BLaER1 treated with 17β-estradiol and CSF1 and Interleukin-3, amounts not matched to agents 10 nM and 100 nM (cell line): ENCODE measurements around the gene EPB41L5.
"Not testable (repeated sequence)": the region's sequence is repeated elsewhere in the genome, so short reads cannot be mapped to it uniquely, and the experiment has no call there.

Source experiments
- H3K27ac ChIP-seq, 11 experiments: shearing (Covaris generic); formaldehyde crosslinking; 2 replicates each; pipeline ENCODE4 v1.8.1; 2022
- H3K27me3 ChIP-seq, 11 experiments: shearing (Covaris generic); formaldehyde crosslinking; 2 replicates each; pipeline ENCODE4 v1.8.1; 2022
- H3K36me3 ChIP-seq, 11 experiments: shearing (Covaris generic); formaldehyde crosslinking; 2 replicates each; pipeline ENCODE4 v1.8.1; 2022
- H3K4me1 ChIP-seq, 10 experiments: shearing (Covaris generic); formaldehyde crosslinking; 2 replicates each; pipeline ENCODE4 v1.8.1; 2022
- H3K4me2 ChIP-seq, 11 experiments: shearing (Covaris generic); formaldehyde crosslinking; 2 replicates each; pipeline ENCODE4 v1.8.1; 2022
- H3K4me3 ChIP-seq, 10 experiments: shearing (Covaris generic); formaldehyde crosslinking; 2 replicates each; pipeline ENCODE4 v1.8.1; 2022
- H3K9ac ChIP-seq, 11 experiments: shearing (Covaris generic); formaldehyde crosslinking; 2 replicates each; pipeline ENCODE4 v1.8.1; 2022
- H3K9me3 ChIP-seq, 11 experiments: shearing (Covaris generic); formaldehyde crosslinking; replicated peaks in 1 of 11; 2 replicates each; pipeline ENCODE4 v1.8.1; 2022
- H4K20me1 ChIP-seq, 11 experiments: shearing (Covaris generic); formaldehyde crosslinking; 2 replicates each; pipeline ENCODE4 v1.8.1; 2022
- Cebpa-rat ChIP-seq, 11 experiments: shearing (Covaris generic); IDR thresholded peaks; 2 replicates each; pipeline ENCODE4 v1.8.1; 2022

EPB41L5 gene

GRCh38 chr2:120177001-120177621 is 164.2 kb downstream of the EPB41L5 start:
- H3K4me2 ChIP-seq: peak overlapping the region; percentile 64 to 97 (median 75)
- H4K20me1 ChIP-seq: no peaks in the 10 kb centered on the region
- no peaks in the 10 kb centered on the region for H3K27me3 ChIP-seq
- H3K9me3 ChIP-seq: no peaks in the 10 kb centered on the region
- no peak for TF ChIP-seq Cebpa-rat (IDR thresholded peaks at IDR 0.05)
- no peaks in the 10 kb centered on the region for H3K36me3 ChIP-seq
- peak overlapping the region; percentile 5 to 82 (median 72); a peak in 21 of 22 replicates for H3K27ac ChIP-seq
- peak overlapping the region; percentile 39 to 67 (median 54) for H3K4me3 ChIP-seq
- H3K9ac ChIP-seq: peak overlapping the region; percentile 43 to 75 (median 62); a peak in 20 of 22 replicates
- H3K4me1 ChIP-seq: peaks cover 19 to 44% (median 28%) of the 10 kb centered on the region in 10 experiments

DNA sequence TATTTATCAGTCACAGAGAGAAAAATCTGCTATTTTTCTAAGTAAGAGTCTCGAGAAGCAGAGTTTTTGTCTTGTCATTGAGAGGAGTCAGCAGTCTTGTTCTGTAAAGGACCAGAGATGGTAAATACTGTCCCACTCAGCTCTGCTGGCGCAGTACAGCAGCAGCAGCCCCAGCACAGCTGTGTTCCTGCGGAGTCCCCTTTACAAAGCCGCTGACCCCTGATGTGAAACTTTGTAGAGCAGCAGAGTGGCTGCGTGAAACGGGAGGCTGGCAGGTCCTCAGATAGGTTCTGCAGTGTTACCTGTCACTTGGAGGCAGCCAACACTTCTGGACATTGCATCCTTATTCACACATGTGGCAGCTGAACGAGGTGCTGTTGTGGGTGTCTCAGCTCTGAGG is 165.1 kb downstream of the EPB41L5 start:
- no peak for TF ChIP-seq Cebpa-rat (IDR thresholded peaks at IDR 0.05)
- no peaks in the 10 kb centered on the region for H4K20me1 ChIP-seq
- no peaks in the 10 kb centered on the region for H3K9me3 ChIP-seq
- peak overlapping the region in 4 of 11 experiments; percentile 44 to 75 (median 68); a peak in 3 of 22 replicates for H3K9ac ChIP-seq
- peak overlapping the region; percentile 64 to 97 (median 75); a peak in 21 of 22 replicates for H3K4me2 ChIP-seq
- no peak overlapping the region for H3K4me3 ChIP-seq
- H3K36me3 ChIP-seq: no peaks in the 10 kb centered on the region
- peak overlapping the region in 6 of 11 experiments; percentile 6 to 82 (median 74); a peak in 3 of 22 replicates for H3K27ac ChIP-seq
- H3K4me1 ChIP-seq: peaks cover 19 to 45% (median 29%) of the 10 kb centered on the region in 10 experiments
- H3K27me3 ChIP-seq: no peaks in the 10 kb centered on the region

GRCh38 chr2:120179396-120179795 is 166.5 kb downstream of the EPB41L5 start:
- H3K27ac ChIP-seq: no peak overlapping the region
- no peaks in the 10 kb centered on the region for H3K27me3 ChIP-seq
- H3K9me3 ChIP-seq: no peaks in the 10 kb centered on the region
- H3K9ac ChIP-seq: no peak overlapping the region
- H3K36me3 ChIP-seq: no peaks in the 10 kb centered on the region
- H3K4me3 ChIP-seq: no peak overlapping the region
- no peak for TF ChIP-seq Cebpa-rat (IDR thresholded peaks at IDR 0.05)
- H4K20me1 ChIP-seq: no peaks in the 10 kb centered on the region
- peaks cover 19 to 45% (median 29%) of the 10 kb centered on the region in 10 experiments for H3K4me1 ChIP-seq
- no peak overlapping the region; a peak in 1 of 22 replicates for H3K4me2 ChIP-seq

DNA sequence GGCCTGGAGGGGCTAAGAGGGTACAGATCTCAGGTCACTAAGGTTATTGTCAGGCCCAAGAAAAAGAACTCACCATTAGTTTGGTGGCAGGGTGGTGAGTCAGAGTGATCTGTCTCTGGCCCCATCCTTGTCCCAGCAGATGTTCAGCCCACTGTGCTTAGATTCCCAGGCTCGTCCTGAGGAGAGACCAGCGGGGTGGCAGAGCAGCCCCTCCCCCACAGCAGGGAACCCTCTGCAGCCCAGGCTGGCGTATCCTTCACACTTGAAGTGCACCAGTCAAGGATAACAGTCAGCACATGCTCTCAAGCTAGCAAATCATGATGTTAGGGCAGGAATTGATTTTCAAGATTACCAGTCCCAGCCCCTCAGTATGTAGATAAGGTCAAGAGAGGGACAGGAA is 167.2 kb downstream of the EPB41L5 start:
- no peak for TF ChIP-seq Cebpa-rat (IDR thresholded peaks at IDR 0.05)
- Histone ChIP-seq H3K9me3 (no peaks in the 10 kb centered on the region), H4K20me1 (no peaks in the 10 kb centered on the region), H3K27me3 (no peaks in the 10 kb centered on the region), H3K27ac (no peak overlapping the region), H3K4me2 (no peak overlapping the region; a peak in 1 of 22 replicates), H3K36me3 (no peaks in the 10 kb centered on the region), H3K9ac (no peak overlapping the region), H3K4me3 (no peak overlapping the region), H3K4me1 (peaks cover 19 to 45% (median 29%) of the 10 kb centered on the region in 10 experiments)

DNA sequence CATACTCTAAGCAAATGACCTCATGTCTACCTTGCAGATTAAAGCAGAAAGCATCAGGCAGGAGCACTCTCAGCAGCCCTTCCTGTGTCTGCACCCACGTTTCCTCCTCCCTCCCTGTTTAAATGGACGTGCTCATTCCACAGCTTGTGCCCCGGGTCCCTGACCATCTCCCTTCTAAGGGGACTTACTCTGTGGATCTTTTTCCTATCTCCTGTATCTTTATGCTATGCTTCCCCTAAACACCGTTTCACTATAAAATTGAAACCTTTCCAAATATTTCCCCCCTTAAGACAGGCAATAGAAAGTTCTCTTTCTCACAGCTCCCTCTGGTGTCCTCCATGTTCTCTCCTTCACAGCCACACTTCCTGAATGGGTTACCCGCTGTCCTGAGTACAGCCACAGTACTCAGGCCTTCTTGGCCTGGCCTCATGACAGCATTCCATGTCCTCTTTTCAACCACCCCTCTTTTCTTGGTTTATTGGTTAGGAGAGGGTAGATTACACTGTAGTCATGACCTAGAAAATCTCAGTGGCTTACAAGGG is 169.2 kb downstream of the EPB41L5 start:
- peak overlapping the region in 4 of 11 experiments; percentile 1 to 16 (median 10); a peak in 2 of 22 replicates for H3K4me2 ChIP-seq
- H3K27me3 ChIP-seq: no peaks in the 10 kb centered on the region
- H3K9ac ChIP-seq: no peak overlapping the region
- no peaks in the 10 kb centered on the region for H4K20me1 ChIP-seq
- H3K27ac ChIP-seq: no peak overlapping the region
- H3K4me1 ChIP-seq: peaks cover 10 to 27% (median 16%) of the 10 kb centered on the region in 10 experiments; a peak in 19 of 20 replicates
- no peaks in the 10 kb centered on the region for H3K36me3 ChIP-seq
- no peaks in the 10 kb centered on the region for H3K9me3 ChIP-seq
- H3K4me3 ChIP-seq: no peak overlapping the region
- TF ChIP-seq Cebpa-rat (IDR thresholded peaks at IDR 0.05): no peak

GRCh38 chr2:120189189-120189588 is 176.3 kb downstream of the EPB41L5 start:
- Histone ChIP-seq H3K27ac (no peak overlapping the region), H3K36me3 (no peaks in the 10 kb centered on the region), H3K4me3 (no peak overlapping the region), H3K27me3 (no peaks in the 10 kb centered on the region), H3K9ac (no peak overlapping the region), H3K4me2 (no peak overlapping the region), H3K4me1 (no peaks in the 10 kb centered on the region), H4K20me1 (no peaks in the 10 kb centered on the region), H3K9me3 (peaks cover 8 to 18% (median 12%) of the 10 kb centered on the region in 11 experiments; a peak in 19 of 22 replicates)
- no peak for TF ChIP-seq Cebpa-rat (IDR thresholded peaks at IDR 0.05)

- Histone ChIP-seq H3K36me3 (no peaks in the 10 kb centered on the region), H3K4me1 (no peaks in the 10 kb centered on the region), H4K20me1 (no peaks in the 10 kb centered on the region), H3K27ac (no peak overlapping the region), H3K4me2 (no peak overlapping the region), H3K9me3 (peaks cover 11 to 41% (median 26%) of the 10 kb centered on the region in 11 experiments; a peak in 21 of 22 replicates), H3K9ac (no peak overlapping the region), H3K27me3 (no peaks in the 10 kb centered on the region), H3K4me3 (no peak overlapping the region)
- no peak for TF ChIP-seq Cebpa-rat (IDR thresholded peaks at IDR 0.05)
Observed at GRCh38 chr2:120192280-120192679, 179.4 kb downstream of the EPB41L5 start.

DNA sequence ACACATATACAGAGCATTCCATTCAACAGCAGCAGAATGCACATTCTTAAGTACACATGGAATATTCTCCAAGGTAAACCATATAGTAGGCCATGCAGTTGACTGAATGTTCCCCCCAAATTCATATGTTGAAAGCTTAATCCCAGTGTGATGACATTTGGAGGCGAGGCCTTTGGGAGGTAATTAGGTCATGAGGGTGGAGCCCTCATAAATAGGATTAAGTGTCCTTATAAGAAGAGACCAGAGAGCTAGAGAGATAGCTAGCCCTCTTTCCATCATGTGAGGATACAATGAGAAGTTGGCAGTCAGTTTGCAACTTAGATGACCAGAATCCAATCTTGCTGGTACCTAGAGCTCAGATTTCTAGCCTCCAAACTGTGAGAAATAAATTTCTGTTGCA is 182.7 kb downstream of the EPB41L5 start:
- H3K4me2 ChIP-seq: no peak overlapping the region
- H3K36me3 ChIP-seq: no peaks in the 10 kb centered on the region
- peaks cover 0 to 6% (median 0%) of the 10 kb centered on the region in 10 experiments; a peak in 1 of 20 replicates for H3K4me1 ChIP-seq
- no peaks in the 10 kb centered on the region for H3K27me3 ChIP-seq
- H4K20me1 ChIP-seq: no peaks in the 10 kb centered on the region
- H3K9ac ChIP-seq: no peak overlapping the region
- H3K27ac ChIP-seq: no peak overlapping the region
- H3K9me3 ChIP-seq: peaks cover 29 to 61% (median 44%) of the 10 kb centered on the region in 11 experiments
- no peak overlapping the region for H3K4me3 ChIP-seq
- TF ChIP-seq Cebpa-rat (IDR thresholded peaks at IDR 0.05): no peak

DNA sequence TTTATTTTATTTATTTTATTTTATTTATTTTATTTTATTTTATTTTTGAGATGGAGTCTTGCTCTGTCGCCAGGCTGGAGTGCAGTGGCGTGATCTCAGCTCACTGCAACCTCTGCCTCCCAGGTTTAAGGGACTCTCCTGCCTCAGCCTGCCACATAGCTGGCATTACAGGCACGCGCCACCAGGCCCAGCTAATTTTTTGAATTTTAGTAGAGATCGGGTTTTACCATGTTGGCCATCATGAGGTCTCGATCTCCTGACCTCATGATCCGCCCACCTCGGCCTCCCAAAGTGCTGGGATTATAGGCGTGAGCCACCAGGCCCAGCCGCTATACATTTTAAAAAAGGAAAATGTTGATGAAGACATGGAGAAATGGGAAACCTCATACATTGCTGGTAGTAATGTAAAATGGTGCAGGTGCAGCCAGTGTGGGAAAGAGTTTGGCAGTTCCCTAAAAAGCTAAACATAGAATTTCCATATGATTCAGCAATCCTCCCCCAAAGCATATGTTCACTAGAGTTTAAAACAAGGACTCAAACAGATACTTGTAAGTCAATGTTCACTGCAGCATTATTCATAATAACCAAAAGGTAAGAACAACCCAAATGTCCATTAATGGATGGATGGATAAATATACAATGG is 187.1 kb downstream of the EPB41L5 start:
- not testable (repeated sequence) for H3K4me3 ChIP-seq, H3K27me3 ChIP-seq, H3K9ac ChIP-seq, H3K27ac ChIP-seq, H3K36me3 ChIP-seq, H4K20me1 ChIP-seq
- 0 out of 22 replicates have a peak overlapping the region, but pooled peaks of 1 of the 11 experiments have one; percentile 44 for H3K4me2 ChIP-seq
- H3K4me1 ChIP-seq: peaks cover 17 to 42% (median 21%) of the 10 kb centered on the region in 10 experiments
- H3K9me3 ChIP-seq: peaks cover 20 to 41% (median 31%) of the 10 kb centered on the region in 11 experiments
